Sigmoid colon (tissue), 7 donors: ENCODE measurements around the gene IFNGR1. TPM values are rescaled to one million over a fixed set of nuclear protein-coding genes. Genes with fewer than 3 reads are reported as not detected.

Experiments
- DNase-seq: peaks from one replicate; pipeline ENCODE4 v3.0.0-alpha.2; 2019
- H3K27ac ChIP-seq, 4 donors: fragments of 200-600 bp; sonication (generic); one replicate each; pipeline ENCODE4 v1.5.1; 2016 to 2019; ENCODE audit warnings: mild to moderate bottlenecking in 1 of 4
- H3K27me3 ChIP-seq, 3 donors: fragments of 200-600 bp; sonication (generic); one replicate each; pipeline ENCODE4 v1.5.1; 2019; ENCODE audit warnings: mild to moderate bottlenecking in 1 of 3
- H3K36me3 ChIP-seq, 4 donors: fragments of 200-600 bp; sonication (generic); one replicate each; pipeline ENCODE4 v1.5.1; 2016 to 2019
- H3K4me1 ChIP-seq, 4 donors: fragments of 200-600 bp; sonication (generic); one replicate each; pipeline ENCODE4 v1.5.1; 2017 to 2019
- H3K4me3 ChIP-seq, 4 donors: fragments of 200-600 bp; sonication (generic); one replicate each; pipeline ENCODE4 v1.5.1; 2017 to 2019; ENCODE audit warnings: mild to moderate bottlenecking in 2 of 4, moderate library complexity in 1 of 4
- H3K9me3 ChIP-seq, 4 donors: fragments of 200-600 bp in 3 of 4; sonication (generic) in 3 of 4; one replicate each; pipeline versions ENCODE4 v1.5.1 to v1.6.1; 2013 to 2019
- EP300 ChIP-seq, 4 donors: sonication (generic); formaldehyde crosslinking; IDR thresholded peaks; one replicate each; pipeline ENCODE4 v1.6.1; 2017; ENCODE audit warnings: antibody characterized with exemption in 4 of 4
- POLR2A ChIP-seq, 2 donors: fragments of 450-650 bp; IDR thresholded peaks; one replicate each; pipeline ENCODE4 v1.6.1; 2016; ENCODE audit warnings: antibody characterized with exemption in 2 of 2, mild to moderate bottlenecking in 2 of 2, moderate library complexity in 2 of 2
- POLR2AphosphoS5 ChIP-seq, 4 donors: sonication (generic); formaldehyde crosslinking; IDR thresholded peaks; one replicate each; pipeline ENCODE4 v1.6.1; 2017; ENCODE audit warnings: antibody characterized with exemption in 4 of 4
- WGBS, 2 donors: extraction: QIAGEN DNeasy Blood & Tissue Kit; methylation state at CpG; one replicate each; pipeline ENCODE4 v1.1.7; 2013; 5-methylcytosine and 5-hydroxymethylcytosine counted together
- intact Hi-C: fragments of 100-400 bp; cut with DNase I; formaldehyde crosslinking; loops from one replicate; pipeline ENCODE4 v1.15.1; 2023
- polyA plus RNA-seq, 3 donors: library from polyadenylated mRNA; stranded (reverse); fragments of 200-250 nt; gene quantifications; one replicate each; pipeline ENCODE4 v1.2.3, GENCODE V29; 2013
- total RNA-seq, 4 donors: library from RNA; depleted of rRNA; stranded (reverse); fragments of >200 nt; gene quantifications; one replicate each; pipeline ENCODE4 v1.1.0, GENCODE V29; 2016
- TF ChIP-seq, protein P1 (sequence below), 4 experiments: fragments of 450-650 bp in 3 of 4; fragments of 200-600 bp in 1 of 4; IDR thresholded peaks; one replicate each; pipeline ENCODE4 v1.5.1; 2016 to 2019; ENCODE audit warnings: antibody characterized with exemption in 4 of 4, mild to moderate bottlenecking in 3 of 4, moderate library complexity in 2 of 4
- donor health status: healthy with polysubstance abuse.
- donor health status: Bipolar disorder and iron deficiency.
- donor health status: healthy.

Gene IFNGR1
- total and polyA plus RNA-seq, 7 donors, result 32.4 to 116 (median 60.9) TPM

DNA sequence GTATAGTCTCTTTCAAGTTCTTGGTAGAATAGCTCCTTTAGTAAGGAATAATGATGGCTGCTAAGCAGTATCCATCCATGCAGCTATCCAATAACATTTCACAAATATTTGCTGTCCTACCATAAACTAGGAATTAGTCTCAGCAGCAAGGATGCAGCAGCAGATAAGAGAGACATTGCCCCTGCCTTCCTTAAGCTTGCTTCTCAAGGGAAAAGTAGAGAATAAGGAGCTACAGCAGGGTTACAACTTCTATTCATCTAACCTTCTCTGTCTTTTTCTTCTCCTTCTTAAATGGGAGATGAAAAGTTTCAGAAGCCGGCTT, 48.2 kb downstream of the IFNGR1 start:
- 66 to 74% methylated on average over 1 of the region's 1 CpG for WGBS, 2 donors
- DNase-seq, result no peak
- TF ChIP-seq, protein P1, sequence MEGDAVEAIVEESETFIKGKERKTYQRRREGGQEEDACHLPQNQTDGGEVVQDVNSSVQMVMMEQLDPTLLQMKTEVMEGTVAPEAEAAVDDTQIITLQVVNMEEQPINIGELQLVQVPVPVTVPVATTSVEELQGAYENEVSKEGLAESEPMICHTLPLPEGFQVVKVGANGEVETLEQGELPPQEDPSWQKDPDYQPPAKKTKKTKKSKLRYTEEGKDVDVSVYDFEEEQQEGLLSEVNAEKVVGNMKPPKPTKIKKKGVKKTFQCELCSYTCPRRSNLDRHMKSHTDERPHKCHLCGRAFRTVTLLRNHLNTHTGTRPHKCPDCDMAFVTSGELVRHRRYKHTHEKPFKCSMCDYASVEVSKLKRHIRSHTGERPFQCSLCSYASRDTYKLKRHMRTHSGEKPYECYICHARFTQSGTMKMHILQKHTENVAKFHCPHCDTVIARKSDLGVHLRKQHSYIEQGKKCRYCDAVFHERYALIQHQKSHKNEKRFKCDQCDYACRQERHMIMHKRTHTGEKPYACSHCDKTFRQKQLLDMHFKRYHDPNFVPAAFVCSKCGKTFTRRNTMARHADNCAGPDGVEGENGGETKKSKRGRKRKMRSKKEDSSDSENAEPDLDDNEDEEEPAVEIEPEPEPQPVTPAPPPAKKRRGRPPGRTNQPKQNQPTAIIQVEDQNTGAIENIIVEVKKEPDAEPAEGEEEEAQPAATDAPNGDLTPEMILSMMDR (IDR thresholded peaks at IDR 0.05), result no peak
- TF ChIP-seq POLR2A (IDR thresholded peaks at IDR 0.05) (no peak), EP300 (IDR thresholded peaks at IDR 0.05) (no peak), POLR2AphosphoS5 (IDR thresholded peaks at IDR 0.05) (no peak)
- intact Hi-C loops, result no loop called here
- Histone ChIP-seq H3K9me3 (no peaks in the 10 kb centered on the region), H3K4me3 (no peak overlapping the region), H3K27me3 (no peaks in the 10 kb centered on the region), H3K36me3 (no peaks in the 10 kb centered on the region), H3K27ac (no peak overlapping the region), H3K4me1 (no peaks in the 10 kb centered on the region)

DNA sequence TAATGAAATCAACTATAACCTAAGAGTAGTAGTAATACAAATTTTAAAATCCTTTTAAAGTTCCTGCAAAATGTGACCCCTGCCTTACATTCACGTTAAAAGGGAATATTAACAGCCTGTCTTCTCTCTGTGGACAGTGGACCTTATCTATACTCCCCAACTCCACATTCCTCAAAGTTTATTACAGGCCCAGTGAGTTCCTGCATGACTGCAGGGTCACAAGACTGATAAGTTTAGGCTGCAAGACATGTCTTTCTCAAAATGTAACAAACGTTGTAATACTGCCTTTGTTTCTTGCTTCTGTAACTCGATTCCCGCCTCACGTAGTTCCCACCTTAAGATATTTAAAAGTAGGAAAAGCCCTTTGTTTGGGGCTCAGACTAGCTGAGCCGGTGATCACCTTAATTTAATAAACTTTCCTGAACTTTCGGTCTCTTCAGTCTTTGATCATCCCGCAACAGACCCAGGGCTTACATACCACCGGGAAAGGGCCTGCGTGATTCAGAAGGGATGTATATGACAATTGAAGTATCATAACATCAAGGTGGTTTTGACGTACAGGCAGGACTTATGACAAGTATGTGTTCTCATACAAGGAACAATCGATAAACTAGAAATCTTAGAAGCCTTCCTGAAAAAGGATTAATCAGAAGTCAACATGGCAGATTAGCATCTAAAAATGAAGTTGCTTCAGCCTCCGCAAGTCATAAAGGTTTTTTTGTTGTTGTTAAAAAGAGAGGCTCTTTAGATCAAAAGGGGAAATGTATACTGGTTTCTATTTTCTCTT, 48.7 kb downstream of the IFNGR1 start:
- H3K27me3 ChIP-seq, result no peaks in the 10 kb centered on the region
- intact Hi-C loops, result no loop called here
- H3K4me3 ChIP-seq, result no peak overlapping the region
- WGBS, 2 donors, result 85 to 86% methylated on average over 13 of the region's 13 CpGs
- TF ChIP-seq, protein P1 (IDR thresholded peaks at IDR 0.05), result no peak
- TF ChIP-seq EP300 (IDR thresholded peaks at IDR 0.05) (no peak), POLR2A (IDR thresholded peaks at IDR 0.05) (no peak), POLR2AphosphoS5 (IDR thresholded peaks at IDR 0.05) (no peak)
- no peaks in the 10 kb centered on the region for H3K9me3 ChIP-seq
- no peak for DNase-seq
- H3K27ac ChIP-seq, result no peak overlapping the region
- H3K36me3 ChIP-seq, result no peaks in the 10 kb centered on the region
- no peaks in the 10 kb centered on the region for H3K4me1 ChIP-seq

DNA sequence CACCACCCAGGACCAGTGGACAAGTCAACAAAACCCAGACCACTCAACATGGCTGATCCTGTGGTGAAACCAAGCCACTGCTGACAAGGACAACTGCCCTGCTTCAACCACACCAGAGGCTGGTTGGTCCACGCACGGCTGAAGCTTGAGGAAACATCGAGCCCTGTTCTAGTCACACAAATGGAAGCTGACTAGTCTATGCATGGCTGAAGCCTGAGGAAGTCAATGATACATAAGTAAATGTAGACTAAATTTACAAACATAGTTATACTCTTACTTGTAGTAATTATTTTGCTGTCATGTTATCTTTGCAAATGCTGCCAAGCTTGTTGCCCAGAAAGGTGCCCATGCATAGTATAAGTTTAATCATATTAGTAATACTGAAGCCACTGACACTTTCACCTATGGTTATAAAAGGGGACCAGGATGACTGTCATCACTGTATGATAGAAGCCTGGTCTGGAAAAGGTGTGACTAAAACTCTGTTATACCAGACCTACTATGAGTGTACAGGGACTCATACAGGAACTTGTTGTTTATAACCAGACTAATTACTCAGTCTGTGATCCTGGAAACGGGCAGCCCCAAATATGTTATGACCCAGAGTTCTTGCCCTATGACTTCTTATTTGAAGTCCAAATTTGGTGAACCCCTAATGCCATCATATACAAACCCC, 51.3 kb downstream of the IFNGR1 start:
- no peaks in the 10 kb centered on the region for H3K27me3 ChIP-seq
- no peak for TF ChIP-seq POLR2AphosphoS5 (IDR thresholded peaks at IDR 0.05)
- TF ChIP-seq, protein P1 (IDR thresholded peaks at IDR 0.05), result no peak
- TF ChIP-seq POLR2A (IDR thresholded peaks at IDR 0.05), result no peak
- no peak for TF ChIP-seq EP300 (IDR thresholded peaks at IDR 0.05)
- H3K9me3 ChIP-seq, result no peaks in the 10 kb centered on the region
- intact Hi-C loops, result no loop called here
- no peak overlapping the region for H3K4me3 ChIP-seq
- H3K36me3 ChIP-seq, result no peaks in the 10 kb centered on the region
- H3K27ac ChIP-seq, result no peak overlapping the region
- 77 to 88% methylated on average over 4 of the region's 4 CpGs for WGBS, 2 donors
- no peak for DNase-seq
- H3K4me1 ChIP-seq, result no peaks in the 10 kb centered on the region

DNA sequence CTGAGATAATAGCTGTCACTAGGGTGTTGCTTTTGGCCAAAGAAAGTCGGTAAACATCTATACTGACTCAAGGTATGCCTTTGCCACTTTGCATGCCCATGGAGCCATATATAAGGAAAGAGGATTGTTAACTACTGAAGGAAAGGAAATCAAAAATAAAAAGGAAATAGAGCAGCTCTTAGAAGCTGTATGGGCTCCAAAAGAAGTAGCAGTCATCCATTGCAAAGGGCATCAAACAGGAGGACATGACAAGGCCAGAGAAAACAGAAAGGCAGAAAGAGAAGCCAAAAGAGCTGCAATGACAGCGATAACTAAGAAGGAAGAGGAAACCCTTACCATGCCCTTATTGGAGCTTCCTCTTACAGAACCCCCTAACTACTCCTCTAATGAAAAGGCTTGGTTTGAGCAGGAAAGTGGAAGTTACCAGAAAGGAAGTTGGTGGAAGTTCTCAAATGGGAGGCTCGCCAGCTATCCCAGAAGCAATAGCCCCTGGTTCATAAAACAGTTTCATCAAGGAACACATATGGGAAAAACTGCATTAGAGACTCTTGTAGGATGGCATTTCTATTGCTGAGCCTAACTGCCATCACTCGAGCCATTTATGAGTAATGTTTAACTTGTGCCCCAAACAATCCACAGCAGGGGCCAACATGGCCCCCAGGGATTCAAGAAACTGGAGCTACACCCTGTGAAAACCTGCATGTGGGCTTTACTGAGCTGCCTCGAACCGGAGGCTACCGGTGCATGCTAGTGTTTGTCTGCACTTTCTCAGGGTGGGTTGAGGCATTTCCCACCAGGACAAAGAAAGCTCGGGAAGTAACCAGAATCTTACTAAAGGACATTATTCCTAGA, 52.7 kb downstream of the IFNGR1 start:
- Histone ChIP-seq H3K27ac (no peak overlapping the region), H3K9me3 (no peaks in the 10 kb centered on the region), H3K36me3 (no peaks in the 10 kb centered on the region), H3K27me3 (no peaks in the 10 kb centered on the region), H3K4me1 (no peaks in the 10 kb centered on the region), H3K4me3 (no peak overlapping the region)
- no peak for TF ChIP-seq POLR2AphosphoS5 (IDR thresholded peaks at IDR 0.05)
- TF ChIP-seq, protein P1 (IDR thresholded peaks at IDR 0.05), result no peak
- WGBS, 2 donors, result 79 to 83% methylated on average over 8 of the region's 8 CpGs
- intact Hi-C loops, result no loop called here
- no peak for DNase-seq
